Measurements from ENCODE around the gene ARHGAP32.
"Not testable (repeated sequence)": the region's sequence is repeated elsewhere in the genome, so short reads cannot be mapped to it uniquely, and the experiment has no call there.

ARHGAP32 gene

GRCh38 chr11:128920666-128921065 is 271.5 kb downstream of the ARHGAP32 start:
- FAIRE-seq = no peak

GRCh38 chr11:128919635-128920034 is 272.5 kb downstream of the ARHGAP32 start:
- FAIRE-seq; DNase-seq (ENCODE audit: extremely low spot score, insufficient read length, low read depth): not testable (repeated sequence)

More at GRCh38 chr11:128920666-128921065, 271.5 kb downstream of the ARHGAP32 start:
- no peak for DNase-seq (ENCODE audit: extremely low spot score, insufficient read length, low read depth)

GRCh38 chr11:128919216-128919615 is 272.9 kb downstream of the ARHGAP32 start:
- DNase-seq (ENCODE audit: extremely low spot score, insufficient read length, low read depth) = no peak

GRCh38 chr11:128917144-128917724 is 274.9 kb downstream of the ARHGAP32 start:
- no peak for DNase-seq (ENCODE audit: extremely low spot score, insufficient read length, low read depth)
- FAIRE-seq = no peak

More at GRCh38 chr11:128919216-128919615, 272.9 kb downstream of the ARHGAP32 start:
- no peak for FAIRE-seq

GRCh38 chr11:128916681-128917080 is 275.4 kb downstream of the ARHGAP32 start:
- no peak for DNase-seq (ENCODE audit: extremely low spot score, insufficient read length, low read depth)
- no peak for FAIRE-seq

- no peak for FAIRE-seq
Measured at GRCh38 chr11:128916037-128916572, 276.0 kb downstream of the ARHGAP32 start.

GRCh38 chr11:128915149-128915521 is 277.0 kb downstream of the ARHGAP32 start:
- no peak for DNase-seq (ENCODE audit: extremely low spot score, insufficient read length, low read depth)
- no peak for FAIRE-seq

More at GRCh38 chr11:128916037-128916572, 276.0 kb downstream of the ARHGAP32 start:
- no peak for DNase-seq (ENCODE audit: extremely low spot score, insufficient read length, low read depth)

Data from GM18507 (cell line).